GM13976 (cell line): ENCODE data around the gene LSG1.
"Not testable (repeated sequence)": the region's sequence is repeated elsewhere in the genome, so short reads cannot be mapped to it uniquely, and the experiment has no call there.

Source experiments
- DNase-seq: peaks from one replicate; pipeline ENCODE4 v3.0.0; 2012; ENCODE audit warnings: low spot score
- in situ Hi-C: fragments of 300-500 bp; cut with MboI; formaldehyde crosslinking; loops from one replicate; pipeline ENCODE4 v1.12.0; 2022; ENCODE audit warnings: low sequenced_read_pairs, mixed read lengths, inconsistent platforms; ENCODE audit not compliant: unreplicated experiment
- TF ChIP-seq, protein P1 (sequence below): IDR thresholded peaks from 2 replicates; pipeline ENCODE4 v1.5.1; 2012; ENCODE audit warnings: borderline replicate concordance, mild to moderate bottlenecking; ENCODE audit not compliant: insufficient read depth; ENCODE audit errors: extremely low read depth, missing control alignments, control extremely low read depth

Gene LSG1

DNA sequence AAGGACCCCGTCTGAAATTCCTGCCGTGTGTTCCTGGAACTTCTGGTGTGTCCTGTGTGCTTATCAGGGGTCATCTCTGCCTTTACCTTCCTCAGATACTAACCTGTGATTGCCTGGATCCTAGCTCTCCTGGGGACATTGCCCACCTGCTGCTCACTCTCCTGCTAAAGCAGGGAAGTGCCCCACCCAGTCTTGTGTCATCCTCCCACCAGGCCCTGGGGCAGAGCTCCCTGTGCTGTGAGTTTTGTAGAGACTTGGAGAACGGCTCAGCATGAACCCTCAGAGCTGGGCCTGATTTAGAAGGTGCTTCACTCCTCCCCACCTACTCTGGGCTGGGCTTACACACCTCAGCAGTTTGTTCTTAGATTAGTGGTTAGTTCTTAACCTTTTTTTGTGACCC lies 34.9 kb downstream of the LSG1 start:
- TF ChIP-seq, protein P1, sequence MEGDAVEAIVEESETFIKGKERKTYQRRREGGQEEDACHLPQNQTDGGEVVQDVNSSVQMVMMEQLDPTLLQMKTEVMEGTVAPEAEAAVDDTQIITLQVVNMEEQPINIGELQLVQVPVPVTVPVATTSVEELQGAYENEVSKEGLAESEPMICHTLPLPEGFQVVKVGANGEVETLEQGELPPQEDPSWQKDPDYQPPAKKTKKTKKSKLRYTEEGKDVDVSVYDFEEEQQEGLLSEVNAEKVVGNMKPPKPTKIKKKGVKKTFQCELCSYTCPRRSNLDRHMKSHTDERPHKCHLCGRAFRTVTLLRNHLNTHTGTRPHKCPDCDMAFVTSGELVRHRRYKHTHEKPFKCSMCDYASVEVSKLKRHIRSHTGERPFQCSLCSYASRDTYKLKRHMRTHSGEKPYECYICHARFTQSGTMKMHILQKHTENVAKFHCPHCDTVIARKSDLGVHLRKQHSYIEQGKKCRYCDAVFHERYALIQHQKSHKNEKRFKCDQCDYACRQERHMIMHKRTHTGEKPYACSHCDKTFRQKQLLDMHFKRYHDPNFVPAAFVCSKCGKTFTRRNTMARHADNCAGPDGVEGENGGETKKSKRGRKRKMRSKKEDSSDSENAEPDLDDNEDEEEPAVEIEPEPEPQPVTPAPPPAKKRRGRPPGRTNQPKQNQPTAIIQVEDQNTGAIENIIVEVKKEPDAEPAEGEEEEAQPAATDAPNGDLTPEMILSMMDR, result no peak
- no peak for DNase-seq

GRCh38 chr3:194633349-194634004 lies 38.5 kb downstream of the LSG1 start, which contains the start of gene TMEM44:
Gene TMEM44 (minus strand): TSS chr3:194633419. CDS start chr3:194633215, 204 bp downstream.
- TF ChIP-seq, protein P1, result peak; percentile 77
- peak; percentile 93 for DNase-seq
- in situ Hi-C loops, result no loop called here

More for the DNA sequence above, 34.9 kb downstream of the LSG1 start:
- in situ Hi-C loops, result no loop called here

GRCh38 chr3:194632809-194633348 lies 39.1 kb downstream of the LSG1 start:
- DNase-seq, result no peak
- TF ChIP-seq, protein P1, result no peak
- in situ Hi-C loops, result no loop called here

GRCh38 chr3:194632226-194632808 lies 39.7 kb downstream of the LSG1 start:
- in situ Hi-C loops, result no loop called here
- TF ChIP-seq, protein P1, result no peak
- no peak for DNase-seq

DNA sequence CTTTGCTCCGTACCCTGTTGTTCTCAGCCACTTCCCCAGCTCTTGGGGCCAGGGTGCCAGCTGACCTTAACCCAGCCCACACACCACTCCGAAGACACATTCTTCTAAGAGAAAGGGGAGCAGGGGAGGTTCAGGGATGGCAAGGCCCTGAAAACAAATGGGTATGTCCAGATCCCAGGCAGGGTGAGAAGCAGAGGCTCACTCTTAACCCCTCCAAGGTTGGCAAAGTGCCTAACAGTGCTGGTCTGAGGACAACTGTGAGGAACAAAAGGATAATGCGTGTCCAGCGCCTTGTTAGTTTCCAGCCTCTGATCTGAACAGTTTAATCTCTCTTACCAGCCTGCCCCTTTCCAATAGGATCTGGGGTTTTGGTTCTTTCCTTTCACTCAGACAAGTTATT lies 40.3 kb downstream of the LSG1 start:
- TF ChIP-seq, protein P1, result no peak
- in situ Hi-C loops, result no loop called here
- no peak for DNase-seq

GRCh38 chr3:194630681-194631080 lies 41.3 kb downstream of the LSG1 start:
- in situ Hi-C loops, DNase-seq: not testable (repeated sequence)

- TF ChIP-seq, protein P1, result no peak
- in situ Hi-C loops, result no loop called here
- DNase-seq, result no peak
Observed at GRCh38 chr3:194624956-194625355, 47.0 kb downstream of the LSG1 start.
